ENCODE measurements around the gene SERPINB1.

- TF ChIP-seq, protein P1, sequence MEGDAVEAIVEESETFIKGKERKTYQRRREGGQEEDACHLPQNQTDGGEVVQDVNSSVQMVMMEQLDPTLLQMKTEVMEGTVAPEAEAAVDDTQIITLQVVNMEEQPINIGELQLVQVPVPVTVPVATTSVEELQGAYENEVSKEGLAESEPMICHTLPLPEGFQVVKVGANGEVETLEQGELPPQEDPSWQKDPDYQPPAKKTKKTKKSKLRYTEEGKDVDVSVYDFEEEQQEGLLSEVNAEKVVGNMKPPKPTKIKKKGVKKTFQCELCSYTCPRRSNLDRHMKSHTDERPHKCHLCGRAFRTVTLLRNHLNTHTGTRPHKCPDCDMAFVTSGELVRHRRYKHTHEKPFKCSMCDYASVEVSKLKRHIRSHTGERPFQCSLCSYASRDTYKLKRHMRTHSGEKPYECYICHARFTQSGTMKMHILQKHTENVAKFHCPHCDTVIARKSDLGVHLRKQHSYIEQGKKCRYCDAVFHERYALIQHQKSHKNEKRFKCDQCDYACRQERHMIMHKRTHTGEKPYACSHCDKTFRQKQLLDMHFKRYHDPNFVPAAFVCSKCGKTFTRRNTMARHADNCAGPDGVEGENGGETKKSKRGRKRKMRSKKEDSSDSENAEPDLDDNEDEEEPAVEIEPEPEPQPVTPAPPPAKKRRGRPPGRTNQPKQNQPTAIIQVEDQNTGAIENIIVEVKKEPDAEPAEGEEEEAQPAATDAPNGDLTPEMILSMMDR (conservative IDR thresholded peaks at IDR 0.05), result no peak
- TF ChIP-seq EZH2 (IDR thresholded peaks at IDR 0.05; ENCODE audit: low read depth), result no peak
Observed at GRCh38 chr6:2877057-2877882, 35.6 kb upstream of the SERPINB1 start.
